ENCODE data around the gene SYT17.

DNA sequence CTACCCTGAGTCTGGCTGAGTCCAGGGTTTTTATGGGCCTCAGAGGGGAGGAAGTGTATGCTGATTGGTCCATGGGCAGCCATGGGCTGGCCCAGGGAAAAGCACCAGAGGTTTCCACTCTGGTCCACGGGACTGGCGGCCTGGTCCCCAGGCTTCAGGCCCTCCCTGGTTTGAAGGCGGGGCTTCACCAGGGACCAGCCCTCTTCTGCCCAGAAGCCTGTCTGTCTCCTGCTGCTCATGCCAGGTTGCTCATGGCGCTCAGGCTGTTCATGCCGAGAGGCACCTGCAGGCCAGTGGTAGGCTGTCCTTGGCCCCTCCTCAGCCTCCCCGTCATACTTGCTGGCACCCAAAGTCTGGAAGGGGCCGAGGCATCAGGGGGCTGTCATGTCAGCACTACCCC is 72.5 kb downstream of the SYT17 start:
- TF ChIP-seq CBX3 (IDR thresholded peaks at IDR 0.05; ENCODE audit: low read depth) (no peak), POLR2AphosphoS5 (IDR thresholded peaks at IDR 0.05; ENCODE audit: low read depth, low read length) (no peak), POLR2A (IDR thresholded peaks at IDR 0.05; ENCODE audit: borderline replicate concordance, extremely low read depth, insufficient read depth, insufficient read length) (no peak), CEBPB (IDR thresholded peaks at IDR 0.05; ENCODE audit: low read depth) (no peak), SIN3A (IDR thresholded peaks at IDR 0.05; ENCODE audit: low read depth) (no peak), EZH2phosphoT487 (IDR thresholded peaks at IDR 0.05; ENCODE audit: borderline replicate concordance) (no peak), FOSL1 (IDR thresholded peaks at IDR 0.05; ENCODE audit: low read depth) (no peak), ZFX (IDR thresholded peaks at IDR 0.05) (no peak), EZH2 (IDR thresholded peaks at IDR 0.05) (no peak), TCF7L2 (IDR thresholded peaks at IDR 0.05; ENCODE audit: borderline replicate concordance, extremely low read depth, insufficient read depth, insufficient read length) (no peak)
- TF ChIP-seq, protein P1, sequence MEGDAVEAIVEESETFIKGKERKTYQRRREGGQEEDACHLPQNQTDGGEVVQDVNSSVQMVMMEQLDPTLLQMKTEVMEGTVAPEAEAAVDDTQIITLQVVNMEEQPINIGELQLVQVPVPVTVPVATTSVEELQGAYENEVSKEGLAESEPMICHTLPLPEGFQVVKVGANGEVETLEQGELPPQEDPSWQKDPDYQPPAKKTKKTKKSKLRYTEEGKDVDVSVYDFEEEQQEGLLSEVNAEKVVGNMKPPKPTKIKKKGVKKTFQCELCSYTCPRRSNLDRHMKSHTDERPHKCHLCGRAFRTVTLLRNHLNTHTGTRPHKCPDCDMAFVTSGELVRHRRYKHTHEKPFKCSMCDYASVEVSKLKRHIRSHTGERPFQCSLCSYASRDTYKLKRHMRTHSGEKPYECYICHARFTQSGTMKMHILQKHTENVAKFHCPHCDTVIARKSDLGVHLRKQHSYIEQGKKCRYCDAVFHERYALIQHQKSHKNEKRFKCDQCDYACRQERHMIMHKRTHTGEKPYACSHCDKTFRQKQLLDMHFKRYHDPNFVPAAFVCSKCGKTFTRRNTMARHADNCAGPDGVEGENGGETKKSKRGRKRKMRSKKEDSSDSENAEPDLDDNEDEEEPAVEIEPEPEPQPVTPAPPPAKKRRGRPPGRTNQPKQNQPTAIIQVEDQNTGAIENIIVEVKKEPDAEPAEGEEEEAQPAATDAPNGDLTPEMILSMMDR (IDR thresholded peaks at IDR 0.05 in 2 of 3, conservative IDR thresholded peaks at IDR 0.05 in 1 of 3; ENCODE audit: borderline replicate concordance in 1 of 3, insufficient read depth in 1 of 3, low read depth in 2 of 3, low read length in 2 of 3) = no peak
- TF ChIP-seq, protein P2, sequence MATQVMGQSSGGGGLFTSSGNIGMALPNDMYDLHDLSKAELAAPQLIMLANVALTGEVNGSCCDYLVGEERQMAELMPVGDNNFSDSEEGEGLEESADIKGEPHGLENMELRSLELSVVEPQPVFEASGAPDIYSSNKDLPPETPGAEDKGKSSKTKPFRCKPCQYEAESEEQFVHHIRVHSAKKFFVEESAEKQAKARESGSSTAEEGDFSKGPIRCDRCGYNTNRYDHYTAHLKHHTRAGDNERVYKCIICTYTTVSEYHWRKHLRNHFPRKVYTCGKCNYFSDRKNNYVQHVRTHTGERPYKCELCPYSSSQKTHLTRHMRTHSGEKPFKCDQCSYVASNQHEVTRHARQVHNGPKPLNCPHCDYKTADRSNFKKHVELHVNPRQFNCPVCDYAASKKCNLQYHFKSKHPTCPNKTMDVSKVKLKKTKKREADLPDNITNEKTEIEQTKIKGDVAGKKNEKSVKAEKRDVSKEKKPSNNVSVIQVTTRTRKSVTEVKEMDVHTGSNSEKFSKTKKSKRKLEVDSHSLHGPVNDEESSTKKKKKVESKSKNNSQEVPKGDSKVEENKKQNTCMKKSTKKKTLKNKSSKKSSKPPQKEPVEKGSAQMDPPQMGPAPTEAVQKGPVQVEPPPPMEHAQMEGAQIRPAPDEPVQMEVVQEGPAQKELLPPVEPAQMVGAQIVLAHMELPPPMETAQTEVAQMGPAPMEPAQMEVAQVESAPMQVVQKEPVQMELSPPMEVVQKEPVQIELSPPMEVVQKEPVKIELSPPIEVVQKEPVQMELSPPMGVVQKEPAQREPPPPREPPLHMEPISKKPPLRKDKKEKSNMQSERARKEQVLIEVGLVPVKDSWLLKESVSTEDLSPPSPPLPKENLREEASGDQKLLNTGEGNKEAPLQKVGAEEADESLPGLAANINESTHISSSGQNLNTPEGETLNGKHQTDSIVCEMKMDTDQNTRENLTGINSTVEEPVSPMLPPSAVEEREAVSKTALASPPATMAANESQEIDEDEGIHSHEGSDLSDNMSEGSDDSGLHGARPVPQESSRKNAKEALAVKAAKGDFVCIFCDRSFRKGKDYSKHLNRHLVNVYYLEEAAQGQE (IDR thresholded peaks at IDR 0.05; ENCODE audit: low read depth) = no peak
- TF ChIP-seq, protein P3, sequence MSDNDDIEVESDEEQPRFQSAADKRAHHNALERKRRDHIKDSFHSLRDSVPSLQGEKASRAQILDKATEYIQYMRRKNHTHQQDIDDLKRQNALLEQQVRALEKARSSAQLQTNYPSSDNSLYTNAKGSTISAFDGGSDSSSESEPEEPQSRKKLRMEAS (IDR thresholded peaks at IDR 0.05) = no peak
- TF ChIP-seq, protein P4, sequence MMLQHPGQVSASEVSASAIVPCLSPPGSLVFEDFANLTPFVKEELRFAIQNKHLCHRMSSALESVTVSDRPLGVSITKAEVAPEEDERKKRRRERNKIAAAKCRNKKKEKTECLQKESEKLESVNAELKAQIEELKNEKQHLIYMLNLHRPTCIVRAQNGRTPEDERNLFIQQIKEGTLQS (IDR thresholded peaks at IDR 0.05) = no peak
